ENCODE measurements around the gene FGF12. TPM values are rescaled to one million over a fixed set of nuclear protein-coding genes. Genes with fewer than 3 reads are reported as not detected.
"Not testable (repeated sequence)": the region's sequence is repeated elsewhere in the genome, so short reads cannot be mapped to it uniquely, and the experiment has no call there.

The FGF12 gene
- total RNA-seq, 4 donors from 2014 or later = 0.54 to 6.3 (median 3.9) TPM

- Histone ChIP-seq H3K27me3 (no peaks in the 10 kb centered on the region), H3K4me3 (replicated peaks in 1 of 3) (no peak overlapping the region), H3K27ac (no peak overlapping the region), H3K9me3 (no peaks in the 10 kb centered on the region), H3K4me1 (no peaks in the 10 kb centered on the region), H3K36me3 (no peaks in the 10 kb centered on the region)
- no peak for DNase-seq
- no peak for TF ChIP-seq CTCF (IDR thresholded peaks at IDR 0.05)
- no peak for TF ChIP-seq POLR2A (IDR thresholded peaks at IDR 0.05)
- intact Hi-C loops (cut with DNase I) = no loop called here
- 52 to 57% methylated on average over 5 of the region's 5 CpGs for WGBS, 2 donors
These were observed 22.9 kb upstream of the FGF12 start for GRCh38 chr3:192750201-192750600.

DNA sequence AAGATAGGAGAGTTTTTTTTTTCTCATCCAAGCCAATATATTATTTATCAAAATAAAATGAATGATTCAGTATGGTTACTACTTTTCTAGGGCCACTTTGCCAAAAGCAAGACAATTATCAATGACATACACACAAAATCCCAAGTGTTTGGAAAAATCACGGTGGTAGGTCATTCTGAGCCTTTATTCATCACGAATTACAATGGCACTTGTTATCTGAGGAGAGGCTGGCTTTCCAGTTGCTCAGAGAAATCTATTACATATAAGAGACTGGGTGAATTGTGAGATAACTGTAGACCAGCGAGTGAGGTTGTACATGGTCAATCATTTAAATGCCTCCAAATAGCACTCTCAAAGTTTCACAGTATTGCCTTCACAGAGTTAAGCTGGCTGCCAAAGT lies 20.4 kb upstream of the FGF12 start:
- Histone ChIP-seq H3K27ac (no peak overlapping the region), H3K4me3 (replicated peaks in 1 of 3) (no peak overlapping the region), H3K4me1 (no peaks in the 10 kb centered on the region), H3K27me3 (no peaks in the 10 kb centered on the region), H3K36me3 (no peaks in the 10 kb centered on the region), H3K9me3 (no peaks in the 10 kb centered on the region)
- WGBS, 2 donors = 50 to 65% methylated on average over 3 of the region's 3 CpGs
- no peak for DNase-seq
- TF ChIP-seq CTCF (IDR thresholded peaks at IDR 0.05) = no peak
- TF ChIP-seq POLR2A (IDR thresholded peaks at IDR 0.05) = no peak
- intact Hi-C loops (cut with DNase I) = no loop called here

GRCh38 chr3:192747145-192747544 lies 19.8 kb upstream of the FGF12 start:
- 74 to 76% methylated on average over 1 of the region's 1 CpG for WGBS, 2 donors
- H3K36me3 ChIP-seq = no peaks in the 10 kb centered on the region
- no peaks in the 10 kb centered on the region for H3K27me3 ChIP-seq
- no peak for DNase-seq
- no peak for TF ChIP-seq POLR2A (IDR thresholded peaks at IDR 0.05)
- TF ChIP-seq CTCF (IDR thresholded peaks at IDR 0.05) = no peak
- intact Hi-C loops (cut with DNase I) = no loop called here
- H3K4me1 ChIP-seq = no peaks in the 10 kb centered on the region
- no peaks in the 10 kb centered on the region for H3K9me3 ChIP-seq
- no peak overlapping the region for H3K4me3 ChIP-seq (replicated peaks in 1 of 3)
- H3K27ac ChIP-seq = no peak overlapping the region

DNA sequence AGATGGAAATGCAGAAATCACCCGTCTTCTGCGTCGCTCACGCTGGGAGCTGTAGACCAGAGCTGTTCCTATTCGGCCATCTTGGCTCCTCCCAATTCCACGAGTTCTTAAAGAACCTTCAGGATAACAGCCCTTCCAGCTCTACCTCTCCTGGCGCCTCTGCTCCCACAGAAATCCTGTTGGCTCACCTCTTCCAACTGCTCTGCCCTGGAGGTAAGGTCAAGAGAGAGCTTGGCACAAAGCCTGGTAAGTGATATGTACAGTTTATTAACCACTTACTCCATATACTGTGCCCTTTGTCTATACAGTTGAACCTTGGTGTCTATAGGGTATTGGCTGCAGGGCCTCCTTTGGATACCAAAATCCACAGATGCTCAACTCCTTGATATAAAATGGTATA lies 17.8 kb upstream of the FGF12 start:
- no peak for TF ChIP-seq POLR2A (IDR thresholded peaks at IDR 0.05)
- no peak for TF ChIP-seq CTCF (IDR thresholded peaks at IDR 0.05)
- H3K4me3 ChIP-seq (replicated peaks in 1 of 3) = no peak overlapping the region
- no peak for DNase-seq
- intact Hi-C loops (cut with DNase I) = no loop called here
- WGBS, 2 donors = 90 to 98% methylated on average over 6 to 7 of the region's 7 CpGs
- H3K27me3 ChIP-seq = no peaks in the 10 kb centered on the region
- no peaks in the 10 kb centered on the region for H3K36me3 ChIP-seq
- no peaks in the 10 kb centered on the region for H3K4me1 ChIP-seq
- no peak overlapping the region for H3K27ac ChIP-seq
- no peaks in the 10 kb centered on the region for H3K9me3 ChIP-seq

DNA sequence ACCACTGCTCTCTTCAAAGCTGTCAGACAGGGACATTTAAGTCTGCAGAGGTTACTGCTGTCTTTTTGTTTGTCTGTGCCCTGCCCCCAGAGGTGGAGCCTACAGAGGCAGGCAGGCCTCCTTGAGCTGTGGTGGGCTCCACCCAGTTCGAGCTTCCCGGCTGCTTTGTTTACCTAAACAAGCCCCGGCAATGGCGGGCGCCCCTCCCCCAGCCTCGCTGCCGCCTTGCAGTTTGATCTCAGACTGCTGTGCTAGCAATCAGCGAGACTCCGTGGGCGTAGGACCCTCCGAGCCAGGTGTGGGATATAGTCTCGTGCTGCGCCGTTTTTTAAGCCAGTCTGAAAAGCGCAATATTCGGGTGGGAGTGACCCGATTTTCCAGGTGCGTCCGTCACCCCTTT lies 17.3 kb upstream of the FGF12 start:
- H3K4me1 ChIP-seq; H3K36me3 ChIP-seq; H3K4me3 ChIP-seq (replicated peaks in 1 of 3); H3K9me3 ChIP-seq; H3K27ac ChIP-seq; H3K27me3 ChIP-seq; intact Hi-C loops (cut with DNase I): not testable (repeated sequence)
- DNase-seq = peak; percentile 2 to 19
- 79% methylated on average over 13 of the region's 19 CpGs; no CpG with 5 or more reads in 1 of the 2 donors for WGBS, 2 donors

DNA sequence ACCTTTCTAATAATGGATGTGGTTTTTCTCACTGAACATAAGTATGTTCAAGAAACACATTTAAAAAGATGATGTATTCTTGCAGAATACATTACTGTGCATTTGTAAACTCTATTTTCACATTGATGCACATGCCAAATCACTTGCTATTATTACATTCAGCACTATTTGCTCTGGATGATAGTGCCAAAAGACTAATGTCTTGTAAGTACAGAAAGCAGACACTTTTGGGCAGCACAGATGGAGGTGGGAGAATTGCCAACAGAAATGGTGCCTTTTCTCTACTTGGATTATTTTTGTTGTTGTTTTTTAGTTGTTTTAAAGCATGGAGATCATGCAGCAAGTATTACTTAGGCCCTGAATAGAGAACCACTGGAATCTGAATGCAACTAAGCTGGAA lies 10.2 kb upstream of the FGF12 start:
- Histone ChIP-seq H3K9me3 (no peaks in the 10 kb centered on the region), H3K4me1 (no peaks in the 10 kb centered on the region), H3K27me3 (no peaks in the 10 kb centered on the region), H3K27ac (no peak overlapping the region), H3K36me3 (no peaks in the 10 kb centered on the region), H3K4me3 (replicated peaks in 1 of 3) (no peak overlapping the region)
- no peak for DNase-seq
- intact Hi-C loops (cut with DNase I) = no loop called here
- TF ChIP-seq POLR2A (IDR thresholded peaks at IDR 0.05) (no peak), CTCF (IDR thresholded peaks at IDR 0.05) (no peak)
